ENCODE measurements around the gene AGXT. TPM values are rescaled to one million over a fixed set of nuclear protein-coding genes. Genes with fewer than 3 reads are reported as not detected.

AGXT gene
- total RNA-seq, 1 experiment from 2014 or later, result 0.36 TPM

- ChIA-PET POLR2A (no interaction called here), CTCF (no interaction called here)
- H3K27me3 ChIP-seq (ENCODE audit: control insufficient read depth, insufficient read depth, low read length), result no peaks in the 10 kb centered on the region
- H3K27ac ChIP-seq (ENCODE audit: low read length), result no peak overlapping the region
- no peak for DNase-seq (ENCODE audit: low read depth, low spot score)
- no peak overlapping the region for H3K4me3 ChIP-seq (ENCODE audit: low read depth in 2 of 2, low read length in 2 of 2)
- intact Hi-C loops (cut with micrococcal nuclease; ENCODE audit: unreplicated experiment), result no loop called here
- TF ChIP-seq, protein P1, sequence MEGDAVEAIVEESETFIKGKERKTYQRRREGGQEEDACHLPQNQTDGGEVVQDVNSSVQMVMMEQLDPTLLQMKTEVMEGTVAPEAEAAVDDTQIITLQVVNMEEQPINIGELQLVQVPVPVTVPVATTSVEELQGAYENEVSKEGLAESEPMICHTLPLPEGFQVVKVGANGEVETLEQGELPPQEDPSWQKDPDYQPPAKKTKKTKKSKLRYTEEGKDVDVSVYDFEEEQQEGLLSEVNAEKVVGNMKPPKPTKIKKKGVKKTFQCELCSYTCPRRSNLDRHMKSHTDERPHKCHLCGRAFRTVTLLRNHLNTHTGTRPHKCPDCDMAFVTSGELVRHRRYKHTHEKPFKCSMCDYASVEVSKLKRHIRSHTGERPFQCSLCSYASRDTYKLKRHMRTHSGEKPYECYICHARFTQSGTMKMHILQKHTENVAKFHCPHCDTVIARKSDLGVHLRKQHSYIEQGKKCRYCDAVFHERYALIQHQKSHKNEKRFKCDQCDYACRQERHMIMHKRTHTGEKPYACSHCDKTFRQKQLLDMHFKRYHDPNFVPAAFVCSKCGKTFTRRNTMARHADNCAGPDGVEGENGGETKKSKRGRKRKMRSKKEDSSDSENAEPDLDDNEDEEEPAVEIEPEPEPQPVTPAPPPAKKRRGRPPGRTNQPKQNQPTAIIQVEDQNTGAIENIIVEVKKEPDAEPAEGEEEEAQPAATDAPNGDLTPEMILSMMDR (IDR thresholded peaks at IDR 0.05), result no peak
- no peak for TF ChIP-seq SIN3A (IDR thresholded peaks at IDR 0.05; ENCODE audit: borderline replicate concordance, insufficient read depth, low read depth, low read length)
- no peak for TF ChIP-seq TCF7L2 (IDR thresholded peaks at IDR 0.05; ENCODE audit: low read depth, low read length)
- TF ChIP-seq POLR2AphosphoS5 (IDR thresholded peaks at IDR 0.05; ENCODE audit: low read depth, low read length), result no peak
- no peak for TF ChIP-seq REST (IDR thresholded peaks at IDR 0.05; ENCODE audit: insufficient read depth in 1 of 2, low read depth in 2 of 2, low read length in 1 of 2)
- H3K9me3 ChIP-seq (ENCODE audit: control insufficient read depth, insufficient read depth, low read depth, low read length), result peaks cover 6% of the 10 kb centered on the region; the same call in 1 of the 2 replicates
- ATAC-seq, result 0 out of 2 replicates have a peak, but pooled peaks have one; percentile 15
- no peaks in the 10 kb centered on the region for H3K4me1 ChIP-seq (ENCODE audit: control insufficient read depth, insufficient read depth, low read length)
- H3K36me3 ChIP-seq (ENCODE audit: control insufficient read depth, insufficient read depth, low read length), result no peaks in the 10 kb centered on the region
- in situ Hi-C loops (cut with HindIII; ENCODE audit: low pct_unique_long_range_greater_than_20kb, low sequenced_read_pairs), result no loop called here
- BruUV-seq (replicated peaks), result no TSS peak
These were observed 11.3 kb upstream of the AGXT start for GRCh38 chr2:240857039-240858008.

GRCh38 chr2:240858321-240858720 is 10.3 kb upstream of the AGXT start:
- Histone ChIP-seq H3K4me1 (ENCODE audit: control insufficient read depth, insufficient read depth, low read length) (no peaks in the 10 kb centered on the region), H3K9me3 (ENCODE audit: control insufficient read depth, insufficient read depth, low read depth, low read length) (peaks cover 6% of the 10 kb centered on the region; the same call in 1 of the 2 replicates), H3K36me3 (ENCODE audit: control insufficient read depth, insufficient read depth, low read length) (no peaks in the 10 kb centered on the region), H3K4me3 (ENCODE audit: low read depth in 2 of 2, low read length in 2 of 2) (no peak overlapping the region), H3K27ac (ENCODE audit: low read length) (no peak overlapping the region), H3K27me3 (ENCODE audit: control insufficient read depth, insufficient read depth, low read length) (no peaks in the 10 kb centered on the region)
- BruUV-seq (replicated peaks), result no TSS peak
- no peak for DNase-seq (ENCODE audit: low read depth, low spot score)
- no peak for ATAC-seq
- in situ Hi-C loops (cut with HindIII; ENCODE audit: low pct_unique_long_range_greater_than_20kb, low sequenced_read_pairs), result no loop called here
- no peak for TF ChIP-seq REST (IDR thresholded peaks at IDR 0.05; ENCODE audit: insufficient read depth in 1 of 2, low read depth in 2 of 2, low read length in 1 of 2)
- no peak for TF ChIP-seq POLR2AphosphoS5 (IDR thresholded peaks at IDR 0.05; ENCODE audit: low read depth, low read length)
- TF ChIP-seq TCF7L2 (IDR thresholded peaks at IDR 0.05; ENCODE audit: low read depth, low read length), result no peak
- TF ChIP-seq, protein P1 (IDR thresholded peaks at IDR 0.05), result no peak
- TF ChIP-seq SIN3A (IDR thresholded peaks at IDR 0.05; ENCODE audit: borderline replicate concordance, insufficient read depth, low read depth, low read length), result no peak
- intact Hi-C loops (cut with micrococcal nuclease; ENCODE audit: unreplicated experiment), result no loop called here
- ChIA-PET POLR2A (interaction anchor here (0.5 kb wide), 1 partner anchor 290 kb away, joined by 3 read pairs; no protein-coding TSS in a partner anchor), CTCF (no interaction called here)
